Mucosa of descending colon (tissue), 3 donors: ENCODE results near the gene TMSB10. TPM values are rescaled to one million over a fixed set of nuclear protein-coding genes. Genes with fewer than 3 reads are reported as not detected.

ENCODE experiments used
- ATAC-seq: fragments of 200-7000 bp; cut with Tn5 transposase; one replicate; pipeline ENCODE4 v1.9.1; 2020; ENCODE audit warnings: mild to moderate bottlenecking, moderate library complexity
- DNase-seq, 3 donors: peaks; one replicate each; pipeline ENCODE4 v3.0.0-alpha.2; 2020
- H3K36me3 ChIP-seq: fragments of 200-600 bp; one replicate; pipeline ENCODE4 v1.8.0; 2021; ENCODE audit warnings: low read depth, mild to moderate bottlenecking
- H3K4me1 ChIP-seq: fragments of 200-600 bp; one replicate; pipeline ENCODE4 v1.8.0; 2021; ENCODE audit warnings: low read depth, mild to moderate bottlenecking
- H3K4me3 ChIP-seq: fragments of 200-600 bp; one replicate; pipeline ENCODE4 v1.8.0; 2021; ENCODE audit warnings: mild to moderate bottlenecking
- H3K9me3 ChIP-seq: fragments of 200-600 bp; one replicate; pipeline ENCODE4 v1.8.0; 2021; ENCODE audit warnings: mild to moderate bottlenecking
- CTCF ChIP-seq: fragments of 200-600 bp; IDR thresholded peaks from one replicate; pipeline ENCODE4 v1.8.0; 2022; ENCODE audit warnings: antibody characterized with exemption, mild to moderate bottlenecking
- intact Hi-C, 2 donors: fragments of 100-400 bp; cut with DNase I in 1 of 2; cut with micrococcal nuclease in 1 of 2; formaldehyde crosslinking; loops; one replicate each; pipeline versions ENCODE4 v1.11.0 to v1.11.1; 2022; cut with DNase I, micrococcal nuclease
- total RNA-seq, 3 donors: library from RNA; stranded (reverse); fragmentation: NEBNext Ultra II Directional in 2 of 3; extraction: Animal tissue kit (Norgen Biotek cat#: 25700) in 2 of 3; gene quantifications; one replicate each; pipeline versions ENCODE4 v1.2.1 to v1.2.4, GENCODE V29; 2021 to 2023
- donor health status: DM: no; HTN: no; CAD: no; lungs with moderate emphysema.
- donor health status: DM: no; HTN: no; CAD: no.
- donor health status: DM: no; HTN: yes; CAD: no.

Gene TMSB10
- total RNA-seq, 3 donors from 2014 or later: 798 to 2,724 (median 1,605) TPM

- DNase-seq (no peak), ATAC-seq (peak; percentile 58)
- Histone ChIP-seq H3K4me1 (no peaks in the 10 kb centered on the region), H3K36me3 (no peaks in the 10 kb centered on the region), H3K9me3 (no peaks in the 10 kb centered on the region), H3K4me3 (no peak overlapping the region)
- intact Hi-C loops: no loop called here
- TF ChIP-seq CTCF: no peak
Measured at GRCh38 chr2:84894758-84895520, 10.5 kb upstream of the TMSB10 start.

DNA sequence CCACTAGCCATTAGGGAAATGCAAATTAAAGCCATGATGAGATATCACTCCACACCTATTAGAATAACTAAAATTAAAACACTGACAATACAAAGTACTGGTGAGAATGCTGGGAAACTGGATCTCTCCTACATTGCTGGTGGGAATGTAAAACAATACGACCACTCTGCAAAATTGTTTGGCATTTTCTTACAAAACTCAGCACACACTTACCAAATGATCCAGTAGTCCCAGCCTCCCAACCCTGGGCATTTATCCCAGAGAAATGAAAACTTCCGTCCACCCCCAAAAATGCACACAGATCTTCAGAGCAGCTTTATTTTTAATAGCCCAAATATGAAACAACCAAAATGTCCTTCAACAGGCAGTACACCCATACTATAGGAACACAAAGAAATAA lies 8.9 kb upstream of the TMSB10 start:
- no peaks in the 10 kb centered on the region for H3K4me1 ChIP-seq
- DNase-seq (no peak), ATAC-seq (no peak)
- no peak for TF ChIP-seq CTCF
- intact Hi-C loops: no loop called here
- H3K4me3 ChIP-seq: no peak overlapping the region
- H3K36me3 ChIP-seq: no peaks in the 10 kb centered on the region
- no peaks in the 10 kb centered on the region for H3K9me3 ChIP-seq

DNA sequence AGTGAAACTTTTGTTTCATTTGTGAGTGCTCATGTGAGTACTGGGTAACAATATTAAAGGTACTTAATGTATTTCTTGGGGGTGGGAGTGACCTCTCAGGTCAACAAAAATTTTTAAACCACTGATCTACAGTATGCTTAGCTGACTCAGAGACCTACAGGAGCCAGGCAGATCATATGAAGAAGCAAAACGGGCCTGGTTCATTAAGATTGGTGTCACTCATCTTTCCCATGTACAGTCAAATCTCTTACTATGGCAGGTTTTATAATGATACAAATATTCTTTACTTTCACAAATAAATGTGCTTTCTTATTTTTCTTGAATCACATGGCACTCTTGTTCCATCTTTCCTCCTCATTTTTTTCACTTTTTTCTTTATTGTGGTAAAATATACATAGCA lies 7.7 kb upstream of the TMSB10 start:
- Histone ChIP-seq H3K36me3 (no peaks in the 10 kb centered on the region), H3K4me3 (no peak overlapping the region), H3K4me1 (no peaks in the 10 kb centered on the region), H3K9me3 (no peaks in the 10 kb centered on the region)
- TF ChIP-seq CTCF: no peak
- intact Hi-C loops: no loop called here
- ATAC-seq: no peak
- DNase-seq: no peak

DNA sequence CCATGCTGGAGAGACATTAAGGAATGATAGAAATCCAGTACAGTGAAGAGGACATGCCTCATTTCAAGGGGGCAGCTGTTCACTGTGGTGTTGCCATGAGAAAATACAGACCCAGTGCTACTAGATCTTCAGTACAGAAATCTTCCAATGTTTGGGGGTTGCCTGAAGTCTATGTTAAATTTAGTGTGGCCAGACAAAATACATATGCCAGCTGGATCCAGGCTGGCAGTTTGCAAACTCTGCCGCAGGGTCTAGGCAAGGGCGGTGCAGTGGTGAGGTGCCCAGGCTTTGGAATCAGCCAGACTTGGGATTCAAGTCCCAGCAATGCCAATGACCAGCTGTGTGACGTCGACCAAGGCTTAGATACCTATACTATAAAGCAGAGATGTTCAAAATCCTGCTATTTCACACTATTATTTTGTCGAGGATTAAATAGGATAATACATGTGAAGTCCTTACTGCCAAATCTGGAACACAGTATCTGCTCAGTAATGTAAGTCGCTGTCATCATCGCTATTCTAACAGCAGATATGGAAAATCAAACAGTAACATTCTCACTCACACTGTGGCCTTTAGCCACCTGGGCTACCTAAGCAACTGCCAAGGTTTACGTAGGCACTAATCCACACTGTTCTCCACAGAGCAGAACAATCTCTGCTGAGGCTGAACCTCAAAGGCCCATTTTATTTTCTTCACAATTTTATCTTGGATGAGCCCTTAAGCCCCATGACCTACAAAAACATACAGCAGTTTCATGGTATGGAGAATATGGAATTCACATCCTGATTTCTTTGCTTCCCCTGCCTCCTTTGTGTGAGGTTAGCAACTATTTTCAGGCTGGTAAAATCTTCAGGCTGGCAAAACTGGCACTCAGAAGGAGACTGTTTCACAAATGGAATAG lies 5.9 kb upstream of the TMSB10 start:
- TF ChIP-seq CTCF: no peak
- Histone ChIP-seq H3K36me3 (no peaks in the 10 kb centered on the region), H3K4me1 (no peaks in the 10 kb centered on the region), H3K9me3 (no peaks in the 10 kb centered on the region), H3K4me3 (no peak overlapping the region)
- intact Hi-C loops: no loop called here
- ATAC-seq: no peak
- DNase-seq: no peak

DNA sequence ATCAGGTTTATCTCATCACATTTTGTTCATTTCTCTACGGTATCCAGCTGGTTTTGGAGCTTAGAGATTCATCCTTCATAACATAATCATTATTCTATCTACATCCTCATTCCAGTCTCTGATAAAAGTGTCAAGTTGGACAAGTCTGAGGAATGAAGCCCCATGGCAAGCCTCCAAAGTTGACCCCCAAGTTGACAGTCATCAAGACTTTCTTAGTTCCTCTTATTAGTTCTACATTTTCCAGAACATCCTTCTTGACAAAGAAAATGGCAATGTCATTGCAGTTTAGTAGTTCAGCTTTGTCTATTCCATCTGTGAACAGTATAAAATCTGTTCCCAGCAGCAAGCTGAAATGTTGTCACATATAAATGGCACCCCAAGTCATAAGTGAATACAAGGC lies 4.5 kb upstream of the TMSB10 start:
- TF ChIP-seq CTCF: no peak
- no peak for DNase-seq
- no peaks in the 10 kb centered on the region for H3K36me3 ChIP-seq
- intact Hi-C loops: no loop called here
- no peaks in the 10 kb centered on the region for H3K9me3 ChIP-seq
- no peak for ATAC-seq
- no peak overlapping the region for H3K4me3 ChIP-seq
- no peaks in the 10 kb centered on the region for H3K4me1 ChIP-seq
